Endothelial cell of umbilical vein (primary cell): ENCODE data around the gene HEBP1.

Experiments used
- EZH2 ChIP-seq: IDR thresholded peaks from 2 replicates; pipeline ENCODE4 v1.6.1; 2012; ENCODE audit warnings: borderline replicate concordance, low read depth, mild to moderate bottlenecking, moderate library complexity, low read length, inconsistent platforms; ENCODE audit not compliant: severe bottlenecking
- GATA2 ChIP-seq: IDR thresholded peaks from 2 replicates; pipeline ENCODE4 v1.7.0; 2011; ENCODE audit warnings: low read depth, mild to moderate bottlenecking, moderate library complexity, mixed read lengths, low read length; ENCODE audit not compliant: insufficient read length, insufficient read depth
- MYC ChIP-seq: IDR thresholded peaks from one replicate; pipeline ENCODE4 v1.6.1; 2011; ENCODE audit warnings: mild to moderate bottlenecking, low read depth, low read length
- POLR2A ChIP-seq: IDR thresholded peaks from 2 replicates; pipeline ENCODE4 v1.6.1; 2012; ENCODE audit warnings: low read depth, mild to moderate bottlenecking, control low read depth, low read length
- POLR2AphosphoS5 ChIP-seq: IDR thresholded peaks from 2 replicates; pipeline ENCODE4 v1.6.1; 2012; ENCODE audit warnings: low read depth, mild to moderate bottlenecking, control low read depth, low read length, moderate library complexity; ENCODE audit not compliant: insufficient read depth
- TF ChIP-seq, protein P1 (sequence below), 2 donors: IDR thresholded peaks; 1 replicate in 1 of 2; 2 replicates in 1 of 2; pipeline ENCODE4 v1.5.1; 2011; ENCODE audit warnings: low read length in 2 of 2, mild to moderate bottlenecking in 2 of 2, moderate library complexity in 2 of 2, control low read depth in 1 of 2, inconsistent platforms in 1 of 2, low read depth in 1 of 2; ENCODE audit not compliant: insufficient read depth in 1 of 2; ENCODE audit errors: extremely low read depth in 1 of 2
- TF ChIP-seq, protein P2 (sequence below): IDR thresholded peaks from 2 replicates; pipeline ENCODE4 v1.6.1; 2011; ENCODE audit not compliant: insufficient read depth, insufficient read length

DNA sequence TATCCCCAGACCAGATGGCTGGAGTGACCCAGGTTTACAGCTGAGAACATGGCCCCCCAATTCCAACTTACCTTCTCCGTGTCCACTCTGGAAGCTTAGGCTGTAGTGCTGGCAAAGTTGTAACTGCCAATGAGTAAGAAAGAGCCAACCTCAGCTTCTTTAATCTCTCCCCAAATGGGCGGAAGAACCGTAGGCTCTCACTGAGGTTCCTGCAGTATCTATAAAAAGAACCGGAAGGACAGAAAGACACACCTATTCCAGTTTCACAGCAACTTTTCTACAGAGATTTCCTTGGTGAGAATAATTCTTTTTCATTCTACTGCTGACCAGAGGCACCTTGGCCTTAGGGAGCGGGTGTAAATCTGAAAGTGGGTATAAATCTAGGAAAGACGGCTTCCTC, 48.0 kb downstream of the HEBP1 start, which contains the start of gene GPRC5D:
- TF ChIP-seq POLR2AphosphoS5 = no peak
- TF ChIP-seq, protein P1, sequence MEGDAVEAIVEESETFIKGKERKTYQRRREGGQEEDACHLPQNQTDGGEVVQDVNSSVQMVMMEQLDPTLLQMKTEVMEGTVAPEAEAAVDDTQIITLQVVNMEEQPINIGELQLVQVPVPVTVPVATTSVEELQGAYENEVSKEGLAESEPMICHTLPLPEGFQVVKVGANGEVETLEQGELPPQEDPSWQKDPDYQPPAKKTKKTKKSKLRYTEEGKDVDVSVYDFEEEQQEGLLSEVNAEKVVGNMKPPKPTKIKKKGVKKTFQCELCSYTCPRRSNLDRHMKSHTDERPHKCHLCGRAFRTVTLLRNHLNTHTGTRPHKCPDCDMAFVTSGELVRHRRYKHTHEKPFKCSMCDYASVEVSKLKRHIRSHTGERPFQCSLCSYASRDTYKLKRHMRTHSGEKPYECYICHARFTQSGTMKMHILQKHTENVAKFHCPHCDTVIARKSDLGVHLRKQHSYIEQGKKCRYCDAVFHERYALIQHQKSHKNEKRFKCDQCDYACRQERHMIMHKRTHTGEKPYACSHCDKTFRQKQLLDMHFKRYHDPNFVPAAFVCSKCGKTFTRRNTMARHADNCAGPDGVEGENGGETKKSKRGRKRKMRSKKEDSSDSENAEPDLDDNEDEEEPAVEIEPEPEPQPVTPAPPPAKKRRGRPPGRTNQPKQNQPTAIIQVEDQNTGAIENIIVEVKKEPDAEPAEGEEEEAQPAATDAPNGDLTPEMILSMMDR (IDR thresholded peaks at IDR 0.05; ENCODE audit: extremely low read depth in 1 of 2, insufficient read depth in 1 of 2, low read depth in 1 of 2, low read length in 2 of 2) = no peak
- TF ChIP-seq MYC = no peak
- TF ChIP-seq POLR2A = no peak
- no peak for TF ChIP-seq EZH2
- TF ChIP-seq, protein P2, sequence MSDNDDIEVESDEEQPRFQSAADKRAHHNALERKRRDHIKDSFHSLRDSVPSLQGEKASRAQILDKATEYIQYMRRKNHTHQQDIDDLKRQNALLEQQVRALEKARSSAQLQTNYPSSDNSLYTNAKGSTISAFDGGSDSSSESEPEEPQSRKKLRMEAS = no peak
- TF ChIP-seq GATA2 = no peak
